Measurements from ENCODE around the gene KCNG3. TPM values are rescaled to one million over a fixed set of nuclear protein-coding genes. Genes with fewer than 3 reads are reported as not detected.
"Not testable (repeated sequence)": the region's sequence is repeated elsewhere in the genome, so short reads cannot be mapped to it uniquely, and the experiment has no call there.

Gene KCNG3
- total RNA-seq, 1 donor from 2014 or later: not detected

DNA sequence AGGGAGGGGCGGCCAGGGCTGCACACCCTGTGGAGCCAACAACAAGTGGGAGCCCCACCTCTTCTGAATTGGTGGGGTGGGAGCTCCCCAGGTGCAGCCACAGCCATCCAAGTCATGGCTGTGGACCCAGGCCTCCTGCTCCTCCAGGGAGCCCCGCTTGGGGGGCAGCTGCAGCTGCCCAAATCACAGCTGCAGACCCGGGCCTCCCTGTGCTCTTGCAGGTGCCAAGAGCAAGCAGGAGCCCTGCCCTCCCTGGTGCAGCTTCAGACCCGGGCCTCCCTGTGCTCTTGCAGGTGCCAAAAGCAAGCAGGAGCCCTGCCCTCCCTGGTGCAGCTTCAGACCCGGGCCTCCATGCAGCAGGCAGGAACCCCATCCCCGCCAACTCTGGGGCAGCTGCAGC, 86.3 kb downstream of the KCNG3 start:
- Mint-ChIP-seq H3K27me3 (ENCODE audit: unreplicated experiment) (peaks cover 33% of the 10 kb centered on the region), H3K4me1 (ENCODE audit: unreplicated experiment) (no peaks in the 10 kb centered on the region), H3K9me3 (ENCODE audit: unreplicated experiment) (no peaks in the 10 kb centered on the region), H3K4me3 (ENCODE audit: unreplicated experiment) (no peak overlapping the region), H3K27ac (ENCODE audit: unreplicated experiment) (no peak overlapping the region), H3K36me3 (ENCODE audit: unreplicated experiment) (no peaks in the 10 kb centered on the region)
- DNase-seq (ENCODE audit: extremely low spot score, unreplicated experiment): peak; percentile 78
- no peak for TF ChIP-seq CTCF (IDR thresholded peaks at IDR 0.05)

- Mint-ChIP-seq H3K9me3 (ENCODE audit: unreplicated experiment) (no peaks in the 10 kb centered on the region), H3K36me3 (ENCODE audit: unreplicated experiment) (no peaks in the 10 kb centered on the region), H3K4me1 (ENCODE audit: unreplicated experiment) (no peaks in the 10 kb centered on the region), H3K4me3 (ENCODE audit: unreplicated experiment) (no peak overlapping the region), H3K27me3 (ENCODE audit: unreplicated experiment) (peaks cover 21% of the 10 kb centered on the region), H3K27ac (ENCODE audit: unreplicated experiment) (no peak overlapping the region)
- peak; percentile 32 for DNase-seq (ENCODE audit: extremely low spot score, unreplicated experiment)
- TF ChIP-seq CTCF (IDR thresholded peaks at IDR 0.05): no peak
Measured at GRCh38 chr2:42404676-42405075, 89.1 kb downstream of the KCNG3 start.

DNA sequence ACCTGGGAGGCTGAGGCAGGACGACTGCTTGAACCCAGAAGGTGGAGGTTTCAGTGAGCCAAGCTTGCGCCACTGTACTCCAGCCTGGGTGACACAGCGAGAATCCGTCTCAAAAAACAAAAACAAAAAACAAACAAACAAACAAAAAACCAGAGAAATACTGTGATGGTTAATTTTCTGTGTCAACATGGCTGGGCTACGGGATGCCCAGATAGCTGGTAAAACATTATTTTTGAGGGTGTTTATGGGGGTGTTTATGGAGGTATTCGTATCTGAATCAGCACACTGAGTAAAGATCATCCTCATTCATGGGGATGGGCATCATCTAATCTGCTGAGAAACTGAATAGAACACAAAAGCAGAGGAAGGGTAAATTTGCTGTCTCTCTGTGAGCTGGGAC, 92.0 kb downstream of the KCNG3 start:
- Mint-ChIP-seq H3K4me3 (ENCODE audit: unreplicated experiment) (no peak overlapping the region), H3K4me1 (ENCODE audit: unreplicated experiment) (no peaks in the 10 kb centered on the region), H3K9me3 (ENCODE audit: unreplicated experiment) (no peaks in the 10 kb centered on the region), H3K36me3 (ENCODE audit: unreplicated experiment) (no peaks in the 10 kb centered on the region), H3K27ac (ENCODE audit: unreplicated experiment) (no peak overlapping the region), H3K27me3 (ENCODE audit: unreplicated experiment) (peaks cover 35% of the 10 kb centered on the region)
- DNase-seq (ENCODE audit: extremely low spot score, unreplicated experiment): peak; percentile 44
- TF ChIP-seq CTCF (IDR thresholded peaks at IDR 0.05): no peak

- not testable (repeated sequence) for H3K27ac Mint-ChIP-seq (ENCODE audit: unreplicated experiment); H3K4me3 Mint-ChIP-seq (ENCODE audit: unreplicated experiment); H3K4me1 Mint-ChIP-seq (ENCODE audit: unreplicated experiment); H3K36me3 Mint-ChIP-seq (ENCODE audit: unreplicated experiment); H3K9me3 Mint-ChIP-seq (ENCODE audit: unreplicated experiment)
- peaks cover 63% of the 10 kb centered on the region for H3K27me3 Mint-ChIP-seq (ENCODE audit: unreplicated experiment)
- peak; percentile 7 for DNase-seq (ENCODE audit: extremely low spot score, unreplicated experiment)
Measured at GRCh38 chr2:42398052-42398451, 95.7 kb downstream of the KCNG3 start.

DNA sequence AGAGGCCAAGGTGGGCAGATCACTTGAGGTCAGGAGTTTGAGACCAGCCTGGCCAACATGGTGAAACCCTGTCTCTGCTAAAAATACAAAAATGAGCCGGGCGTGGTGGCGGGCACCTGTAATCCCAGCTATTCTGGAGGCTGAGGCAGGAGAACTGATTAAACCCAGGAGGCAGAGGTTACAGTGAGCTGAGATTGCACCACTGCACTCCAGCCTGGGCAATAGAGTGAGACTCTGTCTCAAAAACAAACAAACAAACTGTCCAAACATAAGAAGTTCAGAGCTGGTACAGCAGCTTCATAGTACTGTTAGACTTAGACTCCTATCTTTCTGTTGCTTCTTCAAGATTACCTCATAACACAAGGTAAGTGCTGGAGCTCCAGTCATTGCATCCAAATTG, 100.5 kb downstream of the KCNG3 start:
- DNase-seq (ENCODE audit: extremely low spot score, unreplicated experiment): peak; percentile 25
- not testable (repeated sequence) for H3K4me1 Mint-ChIP-seq (ENCODE audit: unreplicated experiment); H3K4me3 Mint-ChIP-seq (ENCODE audit: unreplicated experiment); H3K36me3 Mint-ChIP-seq (ENCODE audit: unreplicated experiment); H3K27ac Mint-ChIP-seq (ENCODE audit: unreplicated experiment); H3K9me3 Mint-ChIP-seq (ENCODE audit: unreplicated experiment)
- peaks cover 62% of the 10 kb centered on the region for H3K27me3 Mint-ChIP-seq (ENCODE audit: unreplicated experiment)

GRCh38 chr2:42392191-42392590, 101.6 kb downstream of the KCNG3 start:
- no peak overlapping the region for H3K4me3 Mint-ChIP-seq (ENCODE audit: unreplicated experiment)
- no peaks in the 10 kb centered on the region for H3K4me1 Mint-ChIP-seq (ENCODE audit: unreplicated experiment)
- H3K27me3 Mint-ChIP-seq (ENCODE audit: unreplicated experiment): peaks cover 60% of the 10 kb centered on the region

More at GRCh38 chr2:42392191-42392590, 101.6 kb downstream of the KCNG3 start:
- H3K36me3 Mint-ChIP-seq (ENCODE audit: unreplicated experiment): no peaks in the 10 kb centered on the region
- TF ChIP-seq CTCF (IDR thresholded peaks at IDR 0.05): no peak
- no peak overlapping the region for H3K27ac Mint-ChIP-seq (ENCODE audit: unreplicated experiment)
- peak; percentile 62 for DNase-seq (ENCODE audit: extremely low spot score, unreplicated experiment)
- no peaks in the 10 kb centered on the region for H3K9me3 Mint-ChIP-seq (ENCODE audit: unreplicated experiment)

Other genes starting within 250 kb of the KCNG3 start
- 103 and 114 TPM in 2 replicates for gene COX7A2L, start 132.8 kb downstream of the KCNG3 start, total RNA-seq
- gene MTA3, start 74.7 kb upstream of the KCNG3 start, total RNA-seq: 49.2 and 49.3 TPM in 2 replicates